Measurements from ENCODE around the gene TRMT44.

The TRMT44 gene

DNA sequence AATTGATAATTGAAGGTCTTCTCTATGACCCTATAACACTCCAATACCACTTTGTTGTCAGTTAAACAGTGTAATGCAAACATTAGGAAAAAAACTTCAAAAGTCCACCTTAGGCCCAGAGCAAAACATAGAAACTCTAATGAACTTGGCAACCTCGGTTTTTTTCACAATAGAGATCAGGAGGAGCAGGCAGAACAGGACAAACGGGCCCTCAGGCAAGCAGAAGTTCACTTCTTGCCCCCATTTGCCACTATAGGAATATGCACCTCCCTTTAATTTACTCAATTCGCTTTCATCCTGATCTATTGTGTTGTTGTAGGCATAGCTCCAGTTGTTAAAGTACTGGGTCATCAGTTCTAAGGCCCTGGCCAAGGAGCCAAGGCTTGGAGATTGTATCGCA, 18.2 kb upstream of the TRMT44 start:
- H3K4me2 ChIP-seq (ENCODE audit: low read length) = no peak overlapping the region
- H3K9ac ChIP-seq (ENCODE audit: low read length) = no peak overlapping the region
- H4K20me1 ChIP-seq (ENCODE audit: insufficient read depth, low read length) = peaks cover 10% of the 10 kb centered on the region
- H3K27me3 ChIP-seq (ENCODE audit: low read depth, low read length) = no peaks in the 10 kb centered on the region
- H3K4me1 ChIP-seq (ENCODE audit: low read length) = peaks cover 3% of the 10 kb centered on the region
- H3K36me3 ChIP-seq (replicated peaks; ENCODE audit: low read depth, low read length) = no peaks in the 10 kb centered on the region
- no peak for TF ChIP-seq EZH2phosphoT487 (IDR thresholded peaks at IDR 0.05; ENCODE audit: low read depth)
- TF ChIP-seq, protein P1, sequence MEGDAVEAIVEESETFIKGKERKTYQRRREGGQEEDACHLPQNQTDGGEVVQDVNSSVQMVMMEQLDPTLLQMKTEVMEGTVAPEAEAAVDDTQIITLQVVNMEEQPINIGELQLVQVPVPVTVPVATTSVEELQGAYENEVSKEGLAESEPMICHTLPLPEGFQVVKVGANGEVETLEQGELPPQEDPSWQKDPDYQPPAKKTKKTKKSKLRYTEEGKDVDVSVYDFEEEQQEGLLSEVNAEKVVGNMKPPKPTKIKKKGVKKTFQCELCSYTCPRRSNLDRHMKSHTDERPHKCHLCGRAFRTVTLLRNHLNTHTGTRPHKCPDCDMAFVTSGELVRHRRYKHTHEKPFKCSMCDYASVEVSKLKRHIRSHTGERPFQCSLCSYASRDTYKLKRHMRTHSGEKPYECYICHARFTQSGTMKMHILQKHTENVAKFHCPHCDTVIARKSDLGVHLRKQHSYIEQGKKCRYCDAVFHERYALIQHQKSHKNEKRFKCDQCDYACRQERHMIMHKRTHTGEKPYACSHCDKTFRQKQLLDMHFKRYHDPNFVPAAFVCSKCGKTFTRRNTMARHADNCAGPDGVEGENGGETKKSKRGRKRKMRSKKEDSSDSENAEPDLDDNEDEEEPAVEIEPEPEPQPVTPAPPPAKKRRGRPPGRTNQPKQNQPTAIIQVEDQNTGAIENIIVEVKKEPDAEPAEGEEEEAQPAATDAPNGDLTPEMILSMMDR (IDR thresholded peaks at IDR 0.05; ENCODE audit: low read depth, low read length) = no peak
- H3K79me2 ChIP-seq (ENCODE audit: low read length) = peaks cover 39% of the 10 kb centered on the region
- H2AFZ ChIP-seq (ENCODE audit: low read depth, low read length) = no peak overlapping the region
- no peak overlapping the region for H3K4me3 ChIP-seq (ENCODE audit: low read length)
- H3K27ac ChIP-seq (ENCODE audit: low read length) = no peak overlapping the region
- no peaks in the 10 kb centered on the region for H3K9me3 ChIP-seq (ENCODE audit: insufficient read depth, low read length)

DNA sequence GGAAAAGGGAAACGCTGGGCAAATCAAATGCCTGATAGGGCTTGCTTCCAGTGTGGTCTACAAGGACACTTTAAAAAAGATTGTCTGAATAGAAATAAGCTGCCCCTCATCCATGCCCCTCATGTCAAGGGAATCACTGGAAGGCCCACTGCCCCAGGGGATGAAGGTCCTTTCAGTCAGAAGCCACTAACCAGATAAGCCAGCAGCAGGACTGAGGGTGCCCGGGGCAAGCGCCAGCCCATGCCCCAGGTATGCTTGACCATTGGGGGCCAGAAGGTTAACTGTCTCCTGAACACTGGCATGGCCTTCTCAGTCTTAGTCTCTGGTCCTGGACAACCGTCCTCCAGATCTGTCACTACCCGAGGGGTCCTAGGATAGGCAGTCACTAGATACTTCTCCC, 17.8 kb upstream of the TRMT44 start:
- no peak overlapping the region for H3K4me3 ChIP-seq (ENCODE audit: low read length)

DNA sequence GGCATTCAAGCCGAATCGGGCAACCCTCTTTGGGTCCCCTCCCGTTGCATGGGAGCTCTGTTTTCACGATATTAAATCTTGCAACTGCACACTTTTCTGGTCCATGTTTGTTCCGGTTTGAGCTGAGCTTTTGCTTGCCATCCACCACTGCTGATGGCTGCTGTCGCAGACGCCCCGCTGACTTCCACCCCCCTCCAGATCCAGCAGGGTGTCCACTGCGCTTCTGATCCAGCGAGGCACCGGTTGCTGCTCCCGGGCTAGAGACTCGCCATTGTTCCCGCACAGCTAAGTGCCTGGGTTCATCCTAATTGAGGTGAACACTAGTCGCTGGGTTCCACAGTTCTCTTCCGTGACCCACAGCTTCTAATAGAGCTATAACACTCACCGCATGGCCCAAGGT, 13.3 kb upstream of the TRMT44 start:
- Histone ChIP-seq H3K4me1 (ENCODE audit: low read length) (peaks cover 8% of the 10 kb centered on the region), H3K27me3 (ENCODE audit: low read depth, low read length) (no peaks in the 10 kb centered on the region), H3K9me3 (ENCODE audit: insufficient read depth, low read length) (no peaks in the 10 kb centered on the region), H4K20me1 (ENCODE audit: insufficient read depth, low read length) (no peaks in the 10 kb centered on the region), H3K4me2 (ENCODE audit: low read length) (peak overlapping the region; percentile 96), H3K36me3 (replicated peaks; ENCODE audit: low read depth, low read length) (no peaks in the 10 kb centered on the region), H3K4me3 (ENCODE audit: low read length) (peak overlapping the region; percentile 92), H3K9ac (ENCODE audit: low read length) (peak overlapping the region; percentile 90; the same call in 1 of the 2 replicates), H3K79me2 (ENCODE audit: low read length) (peaks cover 23% of the 10 kb centered on the region), H3K27ac (ENCODE audit: low read length) (peak overlapping the region; percentile 74), H2AFZ (ENCODE audit: low read depth, low read length) (no peak overlapping the region)
- TF ChIP-seq, protein P1 (IDR thresholded peaks at IDR 0.05; ENCODE audit: low read depth, low read length) = no peak

More for the DNA sequence above, 17.8 kb upstream of the TRMT44 start:
- Histone ChIP-seq H3K9ac (ENCODE audit: low read length) (no peak overlapping the region), H3K27me3 (ENCODE audit: low read depth, low read length) (no peaks in the 10 kb centered on the region), H4K20me1 (ENCODE audit: insufficient read depth, low read length) (peaks cover 6% of the 10 kb centered on the region; the same call in 1 of the 2 replicates), H2AFZ (ENCODE audit: low read depth, low read length) (no peak overlapping the region), H3K4me1 (ENCODE audit: low read length) (peaks cover 5% of the 10 kb centered on the region), H3K79me2 (ENCODE audit: low read length) (peaks cover 39% of the 10 kb centered on the region), H3K27ac (ENCODE audit: low read length) (no peak overlapping the region), H3K9me3 (ENCODE audit: insufficient read depth, low read length) (no peaks in the 10 kb centered on the region), H3K36me3 (replicated peaks; ENCODE audit: low read depth, low read length) (no peaks in the 10 kb centered on the region), H3K4me2 (ENCODE audit: low read length) (no peak overlapping the region)
- no peak for TF ChIP-seq EZH2phosphoT487 (IDR thresholded peaks at IDR 0.05; ENCODE audit: low read depth)
- TF ChIP-seq, protein P1 (IDR thresholded peaks at IDR 0.05; ENCODE audit: low read depth, low read length) = no peak

DNA sequence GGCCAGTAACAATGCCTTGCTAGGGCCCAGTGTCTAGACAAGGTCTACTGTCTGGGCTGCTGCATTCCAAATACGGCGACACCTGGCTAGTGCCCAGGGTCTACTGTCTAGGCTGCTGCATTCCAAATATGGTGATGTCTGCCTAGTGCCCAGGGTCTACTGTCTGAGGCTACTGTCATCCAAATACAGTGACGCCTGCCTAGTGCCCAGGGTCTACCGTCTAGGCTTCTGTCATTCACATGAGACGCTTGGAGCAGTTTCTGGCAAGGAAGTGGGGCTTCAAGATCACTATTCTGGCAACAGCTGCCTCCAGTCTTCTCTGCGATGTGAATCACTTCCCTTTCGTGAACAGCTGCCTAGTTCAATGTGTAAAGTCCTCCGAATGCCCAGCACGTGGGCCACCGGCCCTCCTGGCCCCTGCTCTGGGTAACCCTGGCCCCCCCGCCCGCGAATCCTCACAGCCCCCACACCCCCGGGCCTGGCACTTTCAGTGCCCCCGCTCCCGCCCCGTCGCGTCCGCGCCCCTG, 12.8 kb upstream of the TRMT44 start:
- TF ChIP-seq, protein P1 (IDR thresholded peaks at IDR 0.05; ENCODE audit: low read depth, low read length) = no peak
- no peak for TF ChIP-seq EZH2phosphoT487 (IDR thresholded peaks at IDR 0.05; ENCODE audit: low read depth)
- peaks cover 8% of the 10 kb centered on the region for H3K4me1 ChIP-seq (ENCODE audit: low read length)
- peak overlapping the region; percentile 90 for H3K9ac ChIP-seq (ENCODE audit: low read length)
- H2AFZ ChIP-seq (ENCODE audit: low read depth, low read length) = 0 out of 2 replicates have a peak overlapping the region, but pooled peaks have one; percentile 17
- H3K27me3 ChIP-seq (ENCODE audit: low read depth, low read length) = no peaks in the 10 kb centered on the region
- no peaks in the 10 kb centered on the region for H3K9me3 ChIP-seq (ENCODE audit: insufficient read depth, low read length)
- peaks cover 24% of the 10 kb centered on the region for H3K79me2 ChIP-seq (ENCODE audit: low read length)
- H4K20me1 ChIP-seq (ENCODE audit: insufficient read depth, low read length) = no peaks in the 10 kb centered on the region
- peak overlapping the region; percentile 74 for H3K27ac ChIP-seq (ENCODE audit: low read length)
- peak overlapping the region; percentile 92 for H3K4me3 ChIP-seq (ENCODE audit: low read length)
- peaks cover 1% of the 10 kb centered on the region for H3K36me3 ChIP-seq (replicated peaks; ENCODE audit: low read depth, low read length)
- peak overlapping the region; percentile 96 for H3K4me2 ChIP-seq (ENCODE audit: low read length)

All from OCI-LY3 (cell line).